A549 treated with GW870086 at 1 μM for 4 hours (cell line): Measurements from ENCODE around the gene CARHSP1. TPM values are rescaled to one million over a fixed set of nuclear protein-coding genes. Genes with fewer than 3 reads are reported as not detected.

Source experiments
- total RNA-seq: library from RNA; stranded (reverse); fragments of 200-300 nt; extraction: Qiagen RNA extraction; gene quantifications from 5 replicates; pipeline ENCODE4 v1.2.3, GENCODE V29; 2022; ENCODE audit warnings: low read depth

The CARHSP1 gene
- 139 to 166 TPM (median 162 TPM) in 5 replicates for total RNA-seq

GRCh38 chr16:8868416-8869211 is at the start of gene CARHSP1:
Gene CARHSP1 (minus strand): TSS chr16:8869006. CDS start chr16:8859328, 9,678 bp downstream.

GRCh38 chr16:8882041-8882617 is 13.3 kb upstream of the CARHSP1 start, which contains the start of gene LITAFD:
Gene LITAFD (plus strand): TSS chr16:8882351. CDS start chr16:8884356, 2,005 bp downstream.

Other genes starting within 250 kb of the CARHSP1 start
- gene METTL22, start 247.3 kb downstream of the CARHSP1 start, total RNA-seq = 25.4 to 25.8 TPM (median 25.7 TPM) in 5 replicates
- 0.17 to 0.48 TPM (median 0.35 TPM) in 5 replicates for gene ABAT, start 194.4 kb downstream of the CARHSP1 start, total RNA-seq
- 12.7 to 14.7 TPM (median 14.4 TPM) in 5 replicates for gene TMEM186, start 71.4 kb downstream of the CARHSP1 start, total RNA-seq
- gene PMM2, start 71.2 kb downstream of the CARHSP1 start, total RNA-seq = 93.4 to 101 TPM (median 96.8 TPM) in 5 replicates
- gene LITAFD, start 13.3 kb upstream of the CARHSP1 start, total RNA-seq = not detected in 5 replicates
- 75.0 to 86.2 TPM (median 78.0 TPM) in 5 replicates for gene USP7, start 94.9 kb upstream of the CARHSP1 start, total RNA-seq
- 23.1 to 27.2 TPM (median 24.5 TPM) in 5 replicates for gene HAPSTR1, start 222.6 kb upstream of the CARHSP1 start, total RNA-seq